CD4-positive, alpha-beta T cell treated with Interferon alpha-2 for 1 hour (primary cell): ENCODE measurements around the gene TBX15.
"Not testable (repeated sequence)": the region's sequence is repeated elsewhere in the genome, so short reads cannot be mapped to it uniquely, and the experiment has no call there.

Experiments used
- DNase-seq, 2 donors: peaks; one replicate each; pipeline ENCODE4 v3.0.0-alpha.2; 2020 to 2022

Gene TBX15

GRCh38 chr1:118923319-118923718 is 64.8 kb downstream of the TBX15 start:
- no peak for DNase-seq

- no peak for DNase-seq
Measured at GRCh38 chr1:118921994-118922393, 66.1 kb downstream of the TBX15 start.

GRCh38 chr1:118920124-118920717 is 67.9 kb downstream of the TBX15 start:
- DNase-seq, result no peak

- DNase-seq, result no peak
Measured at GRCh38 chr1:118918940-118919259, 69.2 kb downstream of the TBX15 start.

GRCh38 chr1:118918230-118918939 is 69.8 kb downstream of the TBX15 start:
- no peak for DNase-seq

GRCh38 chr1:118916346-118916745 is 71.8 kb downstream of the TBX15 start:
- DNase-seq, result not testable (repeated sequence)

- no peak for DNase-seq
Measured at GRCh38 chr1:118914379-118915161, 73.6 kb downstream of the TBX15 start.

- DNase-seq, result no peak
Measured at GRCh38 chr1:118913818-118914217, 74.3 kb downstream of the TBX15 start.

- DNase-seq, result no peak
Measured at GRCh38 chr1:118912574-118912973, 75.6 kb downstream of the TBX15 start.

GRCh38 chr1:118911571-118911970 is 76.6 kb downstream of the TBX15 start:
- DNase-seq, result no peak

- DNase-seq, result no peak
Measured at GRCh38 chr1:118907466-118907865, 80.7 kb downstream of the TBX15 start.

GRCh38 chr1:118905671-118906070 is 82.5 kb downstream of the TBX15 start:
- no peak for DNase-seq

- no peak for DNase-seq
Measured at GRCh38 chr1:118905196-118905595, 82.9 kb downstream of the TBX15 start.

GRCh38 chr1:118902711-118903191 is 85.4 kb downstream of the TBX15 start:
- no peak for DNase-seq

GRCh38 chr1:118902299-118902698 is 85.8 kb downstream of the TBX15 start:
- DNase-seq, result no peak

GRCh38 chr1:118900643-118901440 is 87.3 kb downstream of the TBX15 start:
- no peak for DNase-seq

- no peak for DNase-seq
Measured at GRCh38 chr1:118899340-118899739, 88.8 kb downstream of the TBX15 start.

- DNase-seq, result no peak
Measured at GRCh38 chr1:118898712-118899111, 89.4 kb downstream of the TBX15 start.

GRCh38 chr1:118896416-118896815 is 91.7 kb downstream of the TBX15 start:
- no peak for DNase-seq

- no peak for DNase-seq
Measured at GRCh38 chr1:118894836-118895235, 93.3 kb downstream of the TBX15 start.

- no peak for DNase-seq
Measured at GRCh38 chr1:118890851-118891384, 97.2 kb downstream of the TBX15 start.

- DNase-seq, result no peak
Measured at GRCh38 chr1:118884946-118885345, 103.2 kb downstream of the TBX15 start.

- no peak for DNase-seq
Measured at GRCh38 chr1:118881751-118882150, 106.4 kb downstream of the TBX15 start.
